ENCODE data around the gene IL10RB.

- TF ChIP-seq, protein P1, sequence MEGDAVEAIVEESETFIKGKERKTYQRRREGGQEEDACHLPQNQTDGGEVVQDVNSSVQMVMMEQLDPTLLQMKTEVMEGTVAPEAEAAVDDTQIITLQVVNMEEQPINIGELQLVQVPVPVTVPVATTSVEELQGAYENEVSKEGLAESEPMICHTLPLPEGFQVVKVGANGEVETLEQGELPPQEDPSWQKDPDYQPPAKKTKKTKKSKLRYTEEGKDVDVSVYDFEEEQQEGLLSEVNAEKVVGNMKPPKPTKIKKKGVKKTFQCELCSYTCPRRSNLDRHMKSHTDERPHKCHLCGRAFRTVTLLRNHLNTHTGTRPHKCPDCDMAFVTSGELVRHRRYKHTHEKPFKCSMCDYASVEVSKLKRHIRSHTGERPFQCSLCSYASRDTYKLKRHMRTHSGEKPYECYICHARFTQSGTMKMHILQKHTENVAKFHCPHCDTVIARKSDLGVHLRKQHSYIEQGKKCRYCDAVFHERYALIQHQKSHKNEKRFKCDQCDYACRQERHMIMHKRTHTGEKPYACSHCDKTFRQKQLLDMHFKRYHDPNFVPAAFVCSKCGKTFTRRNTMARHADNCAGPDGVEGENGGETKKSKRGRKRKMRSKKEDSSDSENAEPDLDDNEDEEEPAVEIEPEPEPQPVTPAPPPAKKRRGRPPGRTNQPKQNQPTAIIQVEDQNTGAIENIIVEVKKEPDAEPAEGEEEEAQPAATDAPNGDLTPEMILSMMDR (conservative IDR thresholded peaks at IDR 0.05; ENCODE audit: low read depth, low read length) = no peak
- TF ChIP-seq POLR2A (IDR thresholded peaks at IDR 0.05; ENCODE audit: low read depth, low read length) = no peak
- no peak for TF ChIP-seq RCOR1 (IDR thresholded peaks at IDR 0.05; ENCODE audit: insufficient replicate concordance, low read length)
- no peak for TF ChIP-seq RAD21 (IDR thresholded peaks at IDR 0.05; ENCODE audit: low read length)
- TF ChIP-seq BHLHE40 (IDR thresholded peaks at IDR 0.05; ENCODE audit: low read depth, low read length) = no peak
- no peak for TF ChIP-seq SMC3 (IDR thresholded peaks at IDR 0.05; ENCODE audit: low read depth, low read length)
- TF ChIP-seq, protein P2, sequence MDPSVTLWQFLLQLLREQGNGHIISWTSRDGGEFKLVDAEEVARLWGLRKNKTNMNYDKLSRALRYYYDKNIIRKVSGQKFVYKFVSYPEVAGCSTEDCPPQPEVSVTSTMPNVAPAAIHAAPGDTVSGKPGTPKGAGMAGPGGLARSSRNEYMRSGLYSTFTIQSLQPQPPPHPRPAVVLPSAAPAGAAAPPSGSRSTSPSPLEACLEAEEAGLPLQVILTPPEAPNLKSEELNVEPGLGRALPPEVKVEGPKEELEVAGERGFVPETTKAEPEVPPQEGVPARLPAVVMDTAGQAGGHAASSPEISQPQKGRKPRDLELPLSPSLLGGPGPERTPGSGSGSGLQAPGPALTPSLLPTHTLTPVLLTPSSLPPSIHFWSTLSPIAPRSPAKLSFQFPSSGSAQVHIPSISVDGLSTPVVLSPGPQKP (IDR thresholded peaks at IDR 0.05; ENCODE audit: borderline replicate concordance, low read depth, low read length) = no peak
- no peak for TF ChIP-seq MAFK (IDR thresholded peaks at IDR 0.05; ENCODE audit: low read depth, low read length)
- TF ChIP-seq CEBPB (IDR thresholded peaks at IDR 0.05; ENCODE audit: low read depth, low read length) = no peak
- no peak for TF ChIP-seq USF2 (IDR thresholded peaks at IDR 0.05; ENCODE audit: low read depth, low read length)
- TF ChIP-seq MXI1 (IDR thresholded peaks at IDR 0.05; ENCODE audit: borderline replicate concordance, low read depth, low read length) = no peak
Observed at GRCh38 chr21:33312121-33312520, 46.0 kb downstream of the IL10RB start.

Measured in IMR-90 (cell line).